GM12874 (cell line): Measurements from ENCODE around the gene ATP6V1F.

Experiments
- CTCF ChIP-seq: IDR thresholded peaks from 2 replicates; pipeline ENCODE4 v1.5.1; 2011; ENCODE audit warnings: low read depth, mild to moderate bottlenecking, control low read depth, low read length, moderate library complexity; ENCODE audit not compliant: insufficient read depth

ATP6V1F gene

GRCh38 chr7:128831994-128832879, 30.4 kb upstream of the ATP6V1F start:
- TF ChIP-seq CTCF: no peak

- TF ChIP-seq CTCF: no peak
Measured at GRCh38 chr7:128832880-128833147, 29.8 kb upstream of the ATP6V1F start.

GRCh38 chr7:128833148-128833945, 29.3 kb upstream of the ATP6V1F start:
- TF ChIP-seq CTCF: no peak

GRCh38 chr7:128833946-128834325, 28.7 kb upstream of the ATP6V1F start:
- TF ChIP-seq CTCF: no peak

GRCh38 chr7:128835231-128835751, 27.4 kb upstream of the ATP6V1F start:
- no peak for TF ChIP-seq CTCF

GRCh38 chr7:128835790-128836641, 26.6 kb upstream of the ATP6V1F start:
- no peak for TF ChIP-seq CTCF

- no peak for TF ChIP-seq CTCF
Measured at GRCh38 chr7:128836729-128837348, 25.8 kb upstream of the ATP6V1F start.
